ENCODE measurements around the gene LDB2.
"Not testable (repeated sequence)": the region's sequence is repeated elsewhere in the genome, so short reads cannot be mapped to it uniquely, and the experiment has no call there.

DNA sequence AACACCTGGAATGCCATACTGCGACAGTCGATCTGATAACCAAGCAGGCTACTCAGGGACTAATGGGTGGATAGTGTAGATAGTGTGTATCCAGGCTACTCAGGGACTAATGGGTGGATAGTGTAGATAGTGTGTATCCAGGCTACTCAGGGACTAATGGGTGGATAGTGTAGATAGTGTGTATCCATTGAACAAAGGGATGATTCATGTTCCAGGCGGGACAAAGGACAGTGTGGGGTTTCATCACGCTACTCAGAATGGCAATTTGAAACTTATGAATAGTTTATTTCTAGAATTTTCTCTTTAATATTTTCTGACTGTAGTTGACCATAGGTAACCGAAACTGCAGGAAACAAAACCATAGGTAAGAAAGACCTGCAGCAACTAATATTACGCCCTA, 374.9 kb downstream of the LDB2 start:
- TF ChIP-seq, protein P1, sequence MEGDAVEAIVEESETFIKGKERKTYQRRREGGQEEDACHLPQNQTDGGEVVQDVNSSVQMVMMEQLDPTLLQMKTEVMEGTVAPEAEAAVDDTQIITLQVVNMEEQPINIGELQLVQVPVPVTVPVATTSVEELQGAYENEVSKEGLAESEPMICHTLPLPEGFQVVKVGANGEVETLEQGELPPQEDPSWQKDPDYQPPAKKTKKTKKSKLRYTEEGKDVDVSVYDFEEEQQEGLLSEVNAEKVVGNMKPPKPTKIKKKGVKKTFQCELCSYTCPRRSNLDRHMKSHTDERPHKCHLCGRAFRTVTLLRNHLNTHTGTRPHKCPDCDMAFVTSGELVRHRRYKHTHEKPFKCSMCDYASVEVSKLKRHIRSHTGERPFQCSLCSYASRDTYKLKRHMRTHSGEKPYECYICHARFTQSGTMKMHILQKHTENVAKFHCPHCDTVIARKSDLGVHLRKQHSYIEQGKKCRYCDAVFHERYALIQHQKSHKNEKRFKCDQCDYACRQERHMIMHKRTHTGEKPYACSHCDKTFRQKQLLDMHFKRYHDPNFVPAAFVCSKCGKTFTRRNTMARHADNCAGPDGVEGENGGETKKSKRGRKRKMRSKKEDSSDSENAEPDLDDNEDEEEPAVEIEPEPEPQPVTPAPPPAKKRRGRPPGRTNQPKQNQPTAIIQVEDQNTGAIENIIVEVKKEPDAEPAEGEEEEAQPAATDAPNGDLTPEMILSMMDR (conservative IDR thresholded peaks at IDR 0.05 in 1 of 2, IDR thresholded peaks at IDR 0.05 in 1 of 2; ENCODE audit: low read depth in 1 of 2, low read length in 2 of 2), result not testable (repeated sequence)
- not testable (repeated sequence) for TF ChIP-seq EZH2 (IDR thresholded peaks at IDR 0.05; ENCODE audit: low read length, missing control alignments)
